Measurements from ENCODE around the gene B9D2. TPM values are rescaled to one million over a fixed set of nuclear protein-coding genes. Genes with fewer than 3 reads are reported as not detected.

Gene B9D2
- total RNA-seq, 2 experiments from 2014 or later: 21.1 to 26.8 TPM

DNA sequence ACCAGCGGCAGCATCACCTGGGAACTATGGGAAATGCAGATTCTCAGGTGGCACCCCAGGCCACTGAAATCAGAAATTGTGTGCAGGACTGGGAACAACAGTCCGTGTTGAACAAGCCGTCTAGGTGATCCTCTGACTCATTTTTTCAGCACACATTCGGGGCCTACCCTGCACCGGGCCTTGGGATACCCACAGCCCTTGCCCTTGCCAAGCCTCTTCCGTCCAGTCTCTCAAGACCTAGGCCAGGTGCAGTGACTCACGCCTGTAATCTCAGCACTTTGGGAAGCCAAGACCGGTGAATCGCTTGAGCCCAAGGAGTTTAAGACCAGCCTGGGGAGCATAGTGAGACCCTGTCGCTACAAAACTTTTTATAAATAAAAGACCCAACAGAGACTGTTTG lies 28.5 kb downstream of the B9D2 start:
- Histone ChIP-seq H3K4me3 (ENCODE audit: low read length) (no peak overlapping the region), H3K36me3 (ENCODE audit: insufficient read depth, low read length) (peaks cover 93% of the 10 kb centered on the region), H3K27ac (ENCODE audit: low read depth in 1 of 2, low read length in 2 of 2) (no peak overlapping the region), H3K27me3 (ENCODE audit: control insufficient read depth in 1 of 2, insufficient read depth in 2 of 2, low read length in 2 of 2) (no peaks in the 10 kb centered on the region), H3K4me1 (ENCODE audit: insufficient read depth, low read length) (peaks cover 59% of the 10 kb centered on the region), H3K9me3 (ENCODE audit: control insufficient read depth in 1 of 2, insufficient read depth in 1 of 2, low read length in 2 of 2) (no peaks in the 10 kb centered on the region)
- no peak for DNase-seq
- H3K27ac Mint-ChIP-seq: peak overlapping the region; percentile 66
- peaks cover 42% of the 10 kb centered on the region for H3K4me1 Mint-ChIP-seq (ENCODE audit: low read depth)
- no peaks in the 10 kb centered on the region for H3K27me3 Mint-ChIP-seq
- H3K9me3 Mint-ChIP-seq: no peaks in the 10 kb centered on the region
- ChIA-PET CTCF (interaction anchor here (1.0 to 1.1 kb wide), 2 partner anchors 13 to 20 kb away, joined by 4 to 5 read pairs; no protein-coding TSS in a partner anchor), POLR2A (interaction anchor here (1.5 to 2.3 kb wide), 2 partner anchors 18 to 72 kb away, joined by 5 to 7 read pairs; partner anchors contain the start of genes HNRNPUL1 and TGFB1)
- no peak for ATAC-seq (ENCODE audit: poor library complexity)
- TF ChIP-seq, protein P1, sequence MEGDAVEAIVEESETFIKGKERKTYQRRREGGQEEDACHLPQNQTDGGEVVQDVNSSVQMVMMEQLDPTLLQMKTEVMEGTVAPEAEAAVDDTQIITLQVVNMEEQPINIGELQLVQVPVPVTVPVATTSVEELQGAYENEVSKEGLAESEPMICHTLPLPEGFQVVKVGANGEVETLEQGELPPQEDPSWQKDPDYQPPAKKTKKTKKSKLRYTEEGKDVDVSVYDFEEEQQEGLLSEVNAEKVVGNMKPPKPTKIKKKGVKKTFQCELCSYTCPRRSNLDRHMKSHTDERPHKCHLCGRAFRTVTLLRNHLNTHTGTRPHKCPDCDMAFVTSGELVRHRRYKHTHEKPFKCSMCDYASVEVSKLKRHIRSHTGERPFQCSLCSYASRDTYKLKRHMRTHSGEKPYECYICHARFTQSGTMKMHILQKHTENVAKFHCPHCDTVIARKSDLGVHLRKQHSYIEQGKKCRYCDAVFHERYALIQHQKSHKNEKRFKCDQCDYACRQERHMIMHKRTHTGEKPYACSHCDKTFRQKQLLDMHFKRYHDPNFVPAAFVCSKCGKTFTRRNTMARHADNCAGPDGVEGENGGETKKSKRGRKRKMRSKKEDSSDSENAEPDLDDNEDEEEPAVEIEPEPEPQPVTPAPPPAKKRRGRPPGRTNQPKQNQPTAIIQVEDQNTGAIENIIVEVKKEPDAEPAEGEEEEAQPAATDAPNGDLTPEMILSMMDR (IDR thresholded peaks at IDR 0.05): no peak
- H3K4me3 Mint-ChIP-seq: no peak overlapping the region
- H3K36me3 Mint-ChIP-seq (ENCODE audit: low read depth): peaks cover 84% of the 10 kb centered on the region
- intact Hi-C loops (cut with DNase I, micrococcal nuclease): no loop called here

DNA sequence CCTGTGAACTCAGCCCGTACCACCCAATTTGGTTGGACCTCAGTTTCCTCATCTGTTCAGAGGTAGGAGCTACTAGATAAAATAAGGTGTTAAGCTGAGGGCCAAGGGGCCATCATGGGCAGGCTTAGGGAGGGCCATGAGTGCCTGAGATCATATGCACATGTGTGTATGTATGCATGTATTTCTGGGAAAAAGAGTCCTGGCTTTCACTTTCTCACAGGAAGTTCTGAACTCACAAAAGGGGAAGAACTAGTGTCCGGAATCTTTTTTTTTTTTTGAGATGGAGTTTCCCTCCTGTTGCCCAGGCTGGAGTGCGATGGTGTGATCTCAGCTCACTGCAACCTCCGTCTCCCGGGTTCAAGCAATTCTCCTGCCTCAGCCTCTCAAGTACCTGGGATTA lies 29.2 kb downstream of the B9D2 start:
- Mint-ChIP-seq H3K36me3 (ENCODE audit: low read depth) (peaks cover 83% of the 10 kb centered on the region), H3K27ac (peak overlapping the region; percentile 66), H3K9me3 (no peaks in the 10 kb centered on the region), H3K27me3 (no peaks in the 10 kb centered on the region), H3K4me3 (no peak overlapping the region), H3K4me1 (ENCODE audit: low read depth) (peaks cover 42% of the 10 kb centered on the region)
- peak in 2 of 14 experiments; percentile 41 to 55 for DNase-seq
- Histone ChIP-seq H3K9me3 (ENCODE audit: control insufficient read depth in 1 of 2, insufficient read depth in 1 of 2, low read length in 2 of 2) (no peaks in the 10 kb centered on the region), H3K27me3 (ENCODE audit: control insufficient read depth in 1 of 2, insufficient read depth in 2 of 2, low read length in 2 of 2) (no peaks in the 10 kb centered on the region), H3K4me3 (ENCODE audit: low read length) (no peak overlapping the region), H3K36me3 (ENCODE audit: insufficient read depth, low read length) (peaks cover 94% of the 10 kb centered on the region), H3K4me1 (ENCODE audit: insufficient read depth, low read length) (peaks cover 63% of the 10 kb centered on the region), H3K27ac (ENCODE audit: low read depth in 1 of 2, low read length in 2 of 2) (no peak overlapping the region)
- TF ChIP-seq, protein P1 (IDR thresholded peaks at IDR 0.05): no peak
- POLR2A ChIA-PET: interaction anchor here (2.3 kb wide), 1 partner anchor 18 kb away, joined by 7 read pairs; the partner anchor contains the start of gene TGFB1
- no peak for ATAC-seq (ENCODE audit: poor library complexity)
- intact Hi-C loops (cut with DNase I, micrococcal nuclease): no loop called here
- CTCF ChIA-PET: interaction anchor here (0.7 to 1.1 kb wide), 2 partner anchors 18 to 19 kb away, joined by 3 to 5 read pairs; no protein-coding TSS in a partner anchor

DNA sequence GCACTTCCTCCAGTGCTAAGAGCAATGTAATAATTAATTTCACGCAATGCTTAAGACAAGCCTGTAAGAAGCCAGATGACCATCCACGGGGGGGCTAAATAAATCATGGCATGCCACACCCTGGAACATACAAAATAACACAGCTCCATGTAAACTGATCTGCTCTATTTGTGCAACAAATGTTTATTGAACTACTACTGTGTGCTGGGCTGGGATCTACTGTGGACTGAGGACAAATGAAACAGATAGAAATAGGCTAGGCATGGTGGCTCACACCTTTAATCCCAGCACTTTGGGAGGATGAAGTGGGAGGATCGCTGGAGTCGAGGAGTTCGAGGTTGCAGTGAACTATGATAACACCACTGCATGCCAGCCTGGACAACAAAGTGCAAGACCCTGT lies 31.5 kb downstream of the B9D2 start:
- intact Hi-C loops (cut with DNase I, micrococcal nuclease): no loop called here
- Mint-ChIP-seq H3K4me1 (ENCODE audit: low read depth) (peaks cover 53% of the 10 kb centered on the region), H3K27me3 (no peaks in the 10 kb centered on the region), H3K27ac (peak overlapping the region; percentile 79), H3K36me3 (ENCODE audit: low read depth) (peaks cover 79% of the 10 kb centered on the region), H3K4me3 (peak overlapping the region; percentile 30), H3K9me3 (no peaks in the 10 kb centered on the region)
- TF ChIP-seq, protein P1 (IDR thresholded peaks at IDR 0.05): no peak
- DNase-seq (no peak), ATAC-seq (ENCODE audit: poor library complexity) (no peak)
- no peak overlapping the region for H3K27ac ChIP-seq (ENCODE audit: low read depth in 1 of 2, low read length in 2 of 2)
- ChIA-PET POLR2A (interaction anchor here (1.3 kb wide), 1 partner anchor 19 kb away, joined by 4 read pairs; no protein-coding TSS in a partner anchor), CTCF (no interaction called here)
- no peaks in the 10 kb centered on the region for H3K27me3 ChIP-seq (ENCODE audit: control insufficient read depth in 1 of 2, insufficient read depth in 2 of 2, low read length in 2 of 2)
- no peak overlapping the region for H3K4me3 ChIP-seq (ENCODE audit: low read length)
- H3K9me3 ChIP-seq (ENCODE audit: control insufficient read depth in 1 of 2, insufficient read depth in 1 of 2, low read length in 2 of 2): no peaks in the 10 kb centered on the region
- H3K4me1 ChIP-seq (ENCODE audit: insufficient read depth, low read length): peaks cover 85% of the 10 kb centered on the region
- peaks cover 83% of the 10 kb centered on the region for H3K36me3 ChIP-seq (ENCODE audit: insufficient read depth, low read length)
